ENCODE measurements around the gene LMO1.
A peak's percentile ranks its signal among the peaks of the same experiment; 100 is the strongest.

Gene LMO1

DNA sequence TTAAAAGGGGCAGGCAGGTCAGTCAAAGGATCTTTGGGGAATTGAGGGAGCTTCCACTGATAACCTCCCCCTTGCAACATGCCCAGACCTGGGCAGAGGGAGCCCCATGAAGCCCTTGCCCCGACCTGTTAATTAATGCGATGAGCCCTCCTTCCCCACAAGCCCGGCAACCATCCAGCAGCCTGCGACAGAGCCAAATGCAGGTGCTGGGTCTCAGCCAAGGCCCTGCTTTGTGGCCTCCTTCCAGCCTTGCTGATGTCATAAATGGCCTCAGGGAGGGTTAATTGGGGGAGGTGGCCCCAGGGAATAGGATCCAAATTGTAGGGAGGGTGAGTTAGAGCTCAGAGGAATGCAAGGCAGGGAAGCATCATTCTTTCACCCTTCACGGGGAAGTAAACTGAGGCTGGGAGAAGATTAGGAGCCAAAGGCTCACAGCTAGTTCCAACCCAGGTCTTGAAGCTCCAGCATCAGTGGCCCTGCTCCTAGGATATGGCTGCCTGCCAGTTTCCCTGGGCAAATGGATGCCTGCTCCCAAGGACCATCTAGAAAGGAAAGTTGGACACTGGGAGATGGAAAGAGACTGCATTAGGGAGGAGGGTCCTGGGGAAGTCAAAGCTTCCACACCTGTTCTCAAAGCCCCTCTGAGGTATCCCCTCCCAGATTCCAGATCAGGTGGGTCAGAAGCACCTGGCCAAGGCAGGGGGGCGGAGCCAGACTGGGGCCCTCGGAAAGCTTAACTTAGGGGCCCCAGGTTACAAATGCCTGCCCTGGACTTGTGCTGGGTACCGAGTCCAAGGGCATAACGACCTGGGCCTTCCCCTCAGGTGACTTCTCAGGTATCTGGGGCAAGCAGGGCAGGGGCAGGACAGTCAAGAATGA lies 34.1 kb downstream of the LMO1 start:
- H3K27ac ChIP-seq (replicated peaks): no peak overlapping the region
- no peak overlapping the region for H3K4me3 ChIP-seq (replicated peaks; ENCODE audit: insufficient read depth, low read length)
- no peak for DNase-seq (ENCODE audit: low read depth in 1 of 2, low spot score in 1 of 2)
- no peaks in the 10 kb centered on the region for H3K27me3 ChIP-seq (ENCODE audit: insufficient read depth, poor library complexity, severe bottlenecking)
- no peak for TF ChIP-seq POLR2AphosphoS5 (IDR thresholded peaks at IDR 0.05; ENCODE audit: low read depth)
- no peak for TF ChIP-seq SPI1 (IDR thresholded peaks at IDR 0.05; ENCODE audit: borderline replicate concordance, low read depth)
- TF ChIP-seq GABPA (IDR thresholded peaks at IDR 0.05; ENCODE audit: low read depth): no peak

- no peak for DNase-seq (ENCODE audit: low read depth in 1 of 2, low spot score in 1 of 2)
- no peak overlapping the region for H3K4me3 ChIP-seq (replicated peaks; ENCODE audit: insufficient read depth, low read length)
- no peaks in the 10 kb centered on the region for H3K27me3 ChIP-seq (ENCODE audit: insufficient read depth, poor library complexity, severe bottlenecking)
- TF ChIP-seq SPI1 (IDR thresholded peaks at IDR 0.05; ENCODE audit: borderline replicate concordance, low read depth) (no peak), REST (IDR thresholded peaks at IDR 0.05; ENCODE audit: insufficient replicate concordance, low read depth) (no peak), GABPA (IDR thresholded peaks at IDR 0.05; ENCODE audit: low read depth) (no peak), CTCF (IDR thresholded peaks at IDR 0.05; ENCODE audit: insufficient read depth, low read length) (no peak), POLR2AphosphoS5 (IDR thresholded peaks at IDR 0.05; ENCODE audit: low read depth) (no peak)
- H3K27ac ChIP-seq (replicated peaks): no peak overlapping the region
Measured at GRCh38 chr11:8228231-8228630, 35.4 kb downstream of the LMO1 start.

DNA sequence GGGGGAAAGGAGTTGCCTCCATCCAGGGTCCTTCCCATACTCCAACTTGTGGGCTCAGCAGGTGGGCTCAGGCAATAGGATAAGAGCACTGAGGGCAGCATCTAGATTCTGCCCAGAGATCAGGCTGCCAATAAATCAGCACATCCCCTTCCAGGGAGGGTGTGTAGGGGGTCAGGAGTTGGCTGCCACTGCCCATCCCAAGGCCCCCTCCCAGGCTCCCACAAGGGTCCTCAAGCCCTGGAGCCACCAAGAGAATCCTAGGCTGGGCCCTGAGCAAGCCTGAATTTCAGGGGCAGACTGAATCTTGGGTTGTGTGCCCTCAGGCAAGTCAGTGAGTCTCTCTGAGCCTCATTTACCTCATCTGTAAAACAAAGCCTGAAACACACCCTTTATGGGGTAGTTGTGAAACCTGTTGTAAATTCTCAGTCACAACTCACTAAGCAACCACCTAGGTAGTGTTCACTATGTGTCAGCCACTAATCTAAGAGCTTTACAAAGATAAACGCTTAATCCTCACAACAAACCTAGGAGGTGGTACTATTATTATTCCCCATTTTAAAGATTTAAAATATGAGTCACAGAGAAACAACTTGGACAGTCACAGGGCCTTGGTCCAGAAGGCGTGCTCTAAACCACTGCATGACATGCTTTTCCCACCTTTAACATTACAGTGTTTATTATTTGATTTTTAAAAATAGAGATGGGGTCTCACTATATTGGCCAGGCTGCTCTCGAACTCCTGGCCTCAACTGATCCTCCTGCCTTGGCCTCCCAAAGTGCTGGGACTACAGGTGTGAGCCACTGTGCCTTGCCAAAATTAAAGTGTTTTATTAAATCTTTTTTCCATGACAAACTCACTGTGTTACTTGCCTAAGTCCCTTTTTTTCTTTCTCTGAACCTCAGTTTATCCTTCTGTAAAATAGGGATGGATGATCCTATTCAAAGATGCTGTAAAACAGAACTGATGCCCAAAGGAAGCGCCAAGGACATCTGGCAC lies 36.2 kb downstream of the LMO1 start:
- Histone ChIP-seq H3K4me3 (replicated peaks; ENCODE audit: insufficient read depth, low read length) (no peak overlapping the region), H3K27me3 (ENCODE audit: insufficient read depth, poor library complexity, severe bottlenecking) (no peaks in the 10 kb centered on the region), H3K27ac (replicated peaks) (no peak overlapping the region)
- TF ChIP-seq POLR2AphosphoS5 (IDR thresholded peaks at IDR 0.05; ENCODE audit: low read depth) (no peak), CTCF (IDR thresholded peaks at IDR 0.05; ENCODE audit: insufficient read depth, low read length) (no peak), REST (IDR thresholded peaks at IDR 0.05; ENCODE audit: insufficient replicate concordance, low read depth) (no peak), SPI1 (IDR thresholded peaks at IDR 0.05; ENCODE audit: borderline replicate concordance, low read depth) (no peak), GABPA (IDR thresholded peaks at IDR 0.05; ENCODE audit: low read depth) (no peak)
- DNase-seq (ENCODE audit: low read depth in 1 of 2, low spot score in 1 of 2): no peak

DNA sequence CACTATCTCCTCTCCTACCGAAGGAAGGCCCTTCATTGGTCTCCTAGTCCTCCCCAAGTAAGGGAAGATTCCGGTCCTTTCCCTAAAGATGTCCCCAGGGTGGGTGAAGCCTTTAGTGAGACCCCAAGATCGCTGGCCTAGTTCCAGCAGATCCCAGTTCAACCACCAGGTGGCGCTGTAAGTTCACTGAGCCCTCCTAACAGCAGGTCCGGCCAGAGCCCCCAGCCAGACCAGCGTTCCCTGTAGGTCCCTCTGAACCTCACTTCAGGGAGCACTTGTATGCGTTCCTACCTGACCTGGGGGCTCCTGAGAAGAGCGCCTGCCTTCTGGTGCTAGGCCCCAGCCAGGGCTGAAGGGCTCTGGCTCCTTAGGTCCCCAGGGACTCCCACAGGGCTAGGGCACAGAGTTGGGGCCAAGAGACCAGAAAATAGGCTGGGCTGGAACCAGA lies 38.1 kb downstream of the LMO1 start:
- Histone ChIP-seq H3K27ac (replicated peaks) (no peak overlapping the region), H3K27me3 (ENCODE audit: insufficient read depth, poor library complexity, severe bottlenecking) (no peaks in the 10 kb centered on the region), H3K4me3 (replicated peaks; ENCODE audit: insufficient read depth, low read length) (no peak overlapping the region)
- DNase-seq (ENCODE audit: low read depth in 1 of 2, low spot score in 1 of 2): peak; percentile 32 to 49
- no peak for TF ChIP-seq REST (IDR thresholded peaks at IDR 0.05; ENCODE audit: insufficient replicate concordance, low read depth)
- peak; percentile 92 for TF ChIP-seq CTCF (IDR thresholded peaks at IDR 0.05; ENCODE audit: insufficient read depth, low read length)

Measured in HL-60 (cell line).